ENCODE results near the gene GRIN2A. TPM values are rescaled to one million over a fixed set of nuclear protein-coding genes. Genes with fewer than 3 reads are reported as not detected.

Gene GRIN2A
- total and polyA plus RNA-seq, 2 of the 8 experiments (the other 6 are each of a cell fraction or from before 2014, with no cell fraction given) = 0.18 to 1.8 TPM

DNA sequence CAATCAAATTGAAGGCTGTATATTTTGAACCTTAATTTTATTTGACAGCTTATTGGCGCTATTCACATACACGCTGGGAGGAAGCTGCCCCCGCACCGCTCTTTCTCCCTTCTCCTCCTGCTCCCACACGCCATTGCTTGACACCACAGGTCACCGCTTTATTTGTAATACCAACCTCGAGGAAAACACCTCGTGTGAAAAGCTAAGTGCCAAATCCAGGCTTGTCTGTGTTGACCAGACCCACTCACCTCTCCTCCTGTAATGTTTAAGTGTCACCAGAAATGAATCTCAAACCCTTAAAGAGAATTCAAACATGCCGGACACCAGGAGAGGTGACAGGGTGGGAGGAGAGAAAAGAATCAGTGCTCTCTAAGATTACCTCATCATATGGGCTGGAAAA lies 331.4 kb downstream of the GRIN2A start:
- Histone ChIP-seq H3K4me3 (ENCODE audit: extremely low read depth in 1 of 4, insufficient read depth in 2 of 4, low read depth in 3 of 4, low read length in 4 of 4) (no peak overlapping the region), H3K4ac (replicated peaks; ENCODE audit: insufficient read length, low read depth, low read length) (no peak overlapping the region), H3K9me3 (ENCODE audit: insufficient read depth in 2 of 2, low read depth in 1 of 2, low read length in 1 of 2) (peaks cover 0 to 2% of the 10 kb centered on the region in 2 experiments; a peak in 1 of 4 replicates), H2AK5ac (ENCODE audit: low read depth, low read length) (no peak overlapping the region), H2BK15ac (ENCODE audit: low read length) (no peak overlapping the region), H4K20me1 (replicated peaks in 1 of 2; ENCODE audit: control insufficient read depth in 1 of 2, insufficient read depth in 2 of 2, low read length in 2 of 2) (no peaks in the 10 kb centered on the region), H2BK120ac (replicated peaks; ENCODE audit: low read depth, low read length) (no peak overlapping the region), H3K14ac (ENCODE audit: insufficient read length) (no peak overlapping the region), H3K27me3 (replicated peaks in 1 of 4; ENCODE audit: control insufficient read depth in 3 of 4, extremely low read depth in 1 of 4, insufficient read depth in 3 of 4, low read length in 3 of 4) (no peaks in the 10 kb centered on the region), H3K23me2 (ENCODE audit: low read depth, low read length) (no peaks in the 10 kb centered on the region), H2AFZ (ENCODE audit: low read length) (no peak overlapping the region), H3K56ac (replicated peaks; ENCODE audit: insufficient read length, low read depth, low read length) (no peak overlapping the region), H3K4me1 (replicated peaks in 1 of 4; ENCODE audit: control insufficient read depth in 3 of 4, insufficient read depth in 4 of 4, low read length in 3 of 4) (no peaks in the 10 kb centered on the region; a peak in 1 of 7 replicates), H3K36me3 (ENCODE audit: control insufficient read depth in 2 of 4, insufficient read depth in 4 of 4, low read length in 3 of 4) (no peaks in the 10 kb centered on the region), H2BK12ac (ENCODE audit: low read depth, low read length) (no peak overlapping the region), H3K9ac (replicated peaks in 1 of 4; ENCODE audit: extremely low read depth in 1 of 4, low read depth in 3 of 4, low read length in 3 of 4) (no peak overlapping the region), H3K79me2 (ENCODE audit: control insufficient read depth in 1 of 2, insufficient read depth in 2 of 2, low read length in 2 of 2) (no peaks in the 10 kb centered on the region), H4K8ac (ENCODE audit: extremely low read depth, insufficient read depth, low read length) (no peak overlapping the region), H4K91ac (replicated peaks; ENCODE audit: insufficient read length, low read length) (no peak overlapping the region), H3K79me1 (ENCODE audit: low read depth, low read length) (no peaks in the 10 kb centered on the region), H3K27ac (ENCODE audit: low read depth, low read length) (no peak overlapping the region), H3K18ac (ENCODE audit: extremely low read depth, low read length) (no peak overlapping the region), H2BK20ac (ENCODE audit: low read length) (no peak overlapping the region), H3K4me2 (ENCODE audit: insufficient read depth in 1 of 2, low read depth in 2 of 2, low read length in 2 of 2) (no peak overlapping the region), H4K5ac (ENCODE audit: insufficient read length, low read depth, low read length) (no peak overlapping the region), H3K23ac (ENCODE audit: insufficient read length) (no peak overlapping the region), H2BK5ac (ENCODE audit: low read depth, low read length) (no peak overlapping the region)
- CTCF ChIA-PET (ENCODE audit: partially characterized antibody) = no interaction called here
- WGBS, 2 experiments (ENCODE audit: extremely low coverage in 1 of 2, insufficient coverage in 1 of 2, insufficient read length in 1 of 2, insufficient replicate concordance in 2 of 2, low coverage in 1 of 2, low lambda C conversion rate in 2 of 2, missing lambda C conversion rate in 1 of 2) = 87% methylated on average over 9 of the region's 9 CpGs; no CpG with 5 or more reads in 1 of the 2 experiments
- DNase-seq (ENCODE audit: low read depth in 1 of 2, low spot score in 2 of 2) (no peak), FAIRE-seq (no peak)
- POLR2A ChIA-PET (ENCODE audit: partially characterized antibody) = interaction anchor here (0.6 kb wide), 1 partner anchor 653 kb away, joined by 3 read pairs; no protein-coding TSS in a partner anchor
- TF ChIP-seq BCL11A (IDR thresholded peaks at IDR 0.05; ENCODE audit: low read depth in 2 of 2, low read length in 2 of 2) = no peak
